ACHN (cell line): ENCODE measurements around the gene UBE2Q1.
A peak's percentile ranks its signal among the peaks of the same experiment; 100 is the strongest.
"Not testable (repeated sequence)": the region's sequence is repeated elsewhere in the genome, so short reads cannot be mapped to it uniquely, and the experiment has no call there.

Source experiments
- DNase-seq: peaks from one replicate; pipeline ENCODE4 v3.0.0-alpha.2; 2015
- in situ Hi-C: cut with HindIII; loops from 2 replicates; pipeline ENCODE4 v1.10.0; 2017; ENCODE audit warnings: low sequenced_read_pairs, low pct_ligation_motif_present, low pct_unique_long_range_greater_than_20kb

UBE2Q1 gene

GRCh38 chr1:154557248-154557938 is 1.1 kb downstream of the UBE2Q1 start:
- in situ Hi-C loops = no loop called here
- no peak for DNase-seq

DNA sequence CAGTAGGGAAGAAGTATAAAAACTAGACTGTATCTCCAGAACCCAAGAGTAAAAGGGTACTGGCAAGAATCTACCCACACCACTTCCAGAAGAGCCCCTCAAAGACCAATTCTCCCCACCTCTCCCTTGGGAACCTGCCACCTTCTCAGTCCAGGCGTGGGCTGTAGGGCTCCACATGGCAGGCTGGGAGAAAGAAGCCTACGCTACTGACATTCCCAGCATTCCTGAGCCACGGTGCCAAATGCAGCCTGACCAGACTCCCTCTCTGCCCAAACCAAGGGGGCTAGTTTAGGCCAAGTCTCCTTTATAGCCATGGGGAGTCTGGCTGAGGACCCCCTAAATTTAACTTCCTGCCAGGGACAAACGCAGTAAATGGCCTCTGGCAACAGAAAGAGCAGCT is 2.0 kb downstream of the UBE2Q1 start:
- in situ Hi-C loops = no loop called here
- DNase-seq = no peak

- in situ Hi-C loops = no loop called here
- DNase-seq = no peak
Measured at GRCh38 chr1:154553056-154554030, 5.1 kb downstream of the UBE2Q1 start.

DNA sequence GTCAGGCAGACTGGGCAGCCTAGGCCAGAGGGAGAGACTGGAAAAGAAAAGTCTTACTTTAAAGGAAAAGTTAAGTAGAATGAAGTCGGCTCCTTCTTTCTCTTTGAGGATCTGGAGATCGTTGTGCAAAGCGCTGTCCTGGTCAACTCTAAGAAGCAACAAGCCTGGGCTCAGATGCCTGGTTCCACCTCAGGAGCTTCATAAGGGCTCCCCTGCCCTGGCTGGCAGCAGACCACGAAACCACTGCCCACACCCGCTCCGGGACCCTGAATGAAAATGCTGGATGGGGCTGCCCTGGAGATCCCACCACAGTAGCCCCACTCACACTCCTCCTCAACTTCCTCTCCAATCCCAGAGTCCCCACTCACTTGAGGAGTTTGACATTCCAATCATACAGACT is 6.4 kb downstream of the UBE2Q1 start:
- in situ Hi-C loops = no loop called here
- DNase-seq = no peak

DNA sequence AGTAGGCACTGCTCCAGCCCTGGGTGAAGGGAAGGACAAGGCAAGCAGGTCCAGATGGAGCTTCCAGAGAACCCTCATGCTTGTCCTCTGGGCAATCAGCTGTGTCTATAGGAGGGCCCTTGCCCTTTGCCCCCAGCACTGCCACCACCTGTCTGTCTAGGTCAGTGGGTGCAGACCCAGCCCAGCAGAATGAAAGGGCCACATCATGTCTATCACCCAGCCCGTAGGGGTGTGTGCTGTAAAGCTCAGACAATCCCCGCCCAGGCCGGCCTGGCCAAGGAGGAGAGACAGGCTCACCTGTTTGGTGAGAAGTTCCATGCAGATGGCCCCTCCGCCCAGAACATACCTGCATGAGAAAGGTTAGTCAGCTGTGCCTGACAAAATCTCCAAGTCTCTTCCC is 7.0 kb downstream of the UBE2Q1 start:
- DNase-seq = no peak
- in situ Hi-C loops = no loop called here

- in situ Hi-C loops = no loop called here
- no peak for DNase-seq
Measured at GRCh38 chr1:154550657-154551056, 7.8 kb downstream of the UBE2Q1 start.

DNA sequence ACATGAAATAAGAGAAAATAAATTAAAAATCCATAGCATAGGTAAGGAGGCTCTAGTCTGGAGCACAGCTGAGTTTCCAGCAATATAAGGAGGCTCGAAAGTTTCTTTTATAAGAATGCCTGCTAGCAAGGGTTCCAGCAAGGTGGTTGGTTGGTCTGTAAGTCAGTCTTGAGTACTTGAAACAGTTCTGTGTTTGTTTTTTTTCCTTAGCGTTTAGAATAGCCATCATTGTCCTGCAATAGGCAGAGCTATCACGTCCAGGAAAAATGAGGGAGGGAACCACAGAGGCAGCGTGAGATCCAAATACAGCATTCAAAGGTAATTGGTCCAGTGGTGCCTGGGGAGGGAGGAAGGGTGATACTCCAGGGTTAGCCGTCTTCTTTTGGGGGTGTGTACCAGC is 8.4 kb downstream of the UBE2Q1 start:
- DNase-seq = no peak
- in situ Hi-C loops = no loop called here

DNA sequence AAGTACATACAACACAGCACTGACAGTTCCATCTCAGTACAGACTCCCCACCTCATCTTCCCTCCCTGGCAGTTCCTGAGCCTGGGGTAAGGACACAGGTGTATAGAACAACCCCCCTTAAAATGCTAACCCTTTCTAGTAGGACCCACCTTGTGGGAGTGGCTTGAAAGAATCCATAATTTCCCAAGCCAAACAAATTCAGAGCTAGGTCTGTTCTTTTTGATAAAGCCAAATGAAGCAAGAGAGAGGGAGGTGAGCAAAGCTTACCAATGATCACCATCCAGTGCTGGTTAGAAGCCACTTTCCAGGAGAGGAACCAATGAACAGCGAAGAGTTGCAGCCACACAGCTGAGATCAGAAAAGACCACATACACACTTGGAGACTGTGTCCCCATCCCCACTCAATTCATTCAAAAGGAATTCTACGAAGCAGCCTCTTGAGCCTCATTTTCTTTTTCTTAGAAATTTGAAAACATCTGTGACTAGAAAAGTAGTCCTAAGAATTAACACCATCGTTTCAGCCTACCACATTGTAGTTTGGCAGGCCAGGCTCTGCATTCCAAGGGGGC is 9.2 kb downstream of the UBE2Q1 start:
- in situ Hi-C loops = no loop called here
- DNase-seq = no peak

GRCh38 chr1:154548028-154548427 is 10.4 kb downstream of the UBE2Q1 start:
- no peak for DNase-seq
- in situ Hi-C loops = no loop called here

DNA sequence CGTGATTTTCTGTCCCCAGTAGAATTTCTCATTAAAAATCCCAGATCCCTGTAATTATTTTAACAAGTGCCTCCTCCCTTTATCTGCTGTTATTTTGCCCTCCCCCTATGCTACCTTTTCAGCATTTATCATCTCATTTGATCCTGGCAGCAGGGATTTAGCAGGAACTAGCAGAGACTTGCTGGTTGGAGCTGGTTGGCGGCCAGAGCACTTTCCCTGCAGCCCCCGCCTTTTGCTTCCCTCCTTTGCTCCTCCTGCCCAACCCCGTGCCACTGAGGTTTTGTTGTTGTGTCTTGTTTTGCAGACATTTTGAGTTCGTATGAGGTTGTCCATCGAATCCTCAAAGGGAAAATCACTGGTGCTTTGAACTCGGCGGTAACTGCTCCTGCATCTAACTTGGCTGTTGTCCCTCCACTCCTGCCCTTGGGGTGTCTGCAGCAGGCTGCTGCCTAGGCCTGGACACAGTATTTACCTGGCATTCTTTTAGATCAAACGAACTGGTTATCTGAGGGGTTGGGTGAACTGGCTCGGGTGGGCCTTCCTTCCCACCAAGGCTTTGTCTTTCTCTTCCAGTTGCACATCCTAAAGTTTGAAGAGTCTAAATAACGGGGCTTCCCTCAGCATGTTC is 11.2 kb downstream of the UBE2Q1 start:
- DNase-seq = no peak
- in situ Hi-C loops = no loop called here

- in situ Hi-C loops = no loop called here
- peak; percentile 78 for DNase-seq
Measured at GRCh38 chr1:154546264-154547063, 12.0 kb downstream of the UBE2Q1 start.

GRCh38 chr1:154541231-154541630 is 17.2 kb downstream of the UBE2Q1 start:
- no peak for DNase-seq
- in situ Hi-C loops = no loop called here

GRCh38 chr1:154539486-154540483 is 18.7 kb downstream of the UBE2Q1 start:
- no peak for DNase-seq
- in situ Hi-C loops = no loop called here

- DNase-seq = no peak
- in situ Hi-C loops = no loop called here
Measured at GRCh38 chr1:154536570-154536969, 21.9 kb downstream of the UBE2Q1 start.

GRCh38 chr1:154533952-154534844 is 24.3 kb downstream of the UBE2Q1 start:
- DNase-seq = peak; percentile 50
- in situ Hi-C loops = no loop called here

DNA sequence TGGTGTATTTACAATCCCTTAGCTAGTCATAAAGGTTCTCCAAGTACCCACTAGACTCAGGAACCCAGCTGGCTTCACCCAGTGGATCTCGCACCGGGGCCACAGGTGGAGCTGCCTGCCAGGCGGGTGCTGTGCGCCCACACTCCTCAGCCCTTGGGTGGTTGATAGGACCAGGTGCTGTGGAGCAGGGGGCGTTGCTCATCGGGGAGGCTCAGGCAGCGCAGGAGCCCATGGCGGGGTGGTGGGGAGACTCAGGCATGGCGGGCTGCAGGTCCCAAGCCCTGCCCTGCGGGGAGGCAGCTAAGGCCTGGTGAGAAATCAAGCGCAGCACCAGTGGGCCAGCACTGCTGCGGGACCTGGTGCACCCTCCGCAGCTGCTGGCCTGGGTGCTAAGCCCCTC is 26.5 kb downstream of the UBE2Q1 start:
- DNase-seq = not testable (repeated sequence)

More for the DNA sequence above, 26.5 kb downstream of the UBE2Q1 start:
- in situ Hi-C loops = not testable (repeated sequence)
